ENCODE measurements around the gene SLC6A2.

Gene SLC6A2

DNA sequence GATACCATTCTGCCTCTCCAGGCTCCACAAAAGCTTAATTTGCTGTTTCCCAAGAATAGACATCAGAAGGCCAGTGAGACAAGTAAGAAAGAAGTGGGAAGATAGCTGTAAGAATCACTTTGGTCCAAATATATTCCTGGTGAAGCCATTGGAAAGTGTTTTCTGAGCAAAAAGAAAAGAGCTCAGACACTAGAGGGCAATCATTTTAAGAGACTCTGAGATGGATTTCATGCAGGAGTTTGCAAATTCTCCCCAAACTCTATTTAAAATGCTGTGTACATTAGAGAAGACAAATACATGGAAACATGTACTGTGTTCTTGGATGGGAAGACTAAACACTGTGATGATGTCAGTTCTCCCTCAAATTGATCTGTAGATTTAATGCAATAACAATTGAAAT is 8.0 kb upstream of the SLC6A2 start:
- TF ChIP-seq CTCF (IDR thresholded peaks at IDR 0.05; ENCODE audit: extremely low read depth, missing control alignments) = no peak
- DNase-seq (ENCODE audit: low spot score) = no peak

GRCh38 chr16:55651841-55652824 is 3.7 kb upstream of the SLC6A2 start:
- TF ChIP-seq CTCF (IDR thresholded peaks at IDR 0.05; ENCODE audit: extremely low read depth, missing control alignments) = no peak
- no peak for DNase-seq (ENCODE audit: low spot score)

- no peak for TF ChIP-seq CTCF (IDR thresholded peaks at IDR 0.05; ENCODE audit: extremely low read depth, missing control alignments)
- no peak for DNase-seq (ENCODE audit: low spot score)
Observed at GRCh38 chr16:55653106-55653505, 2.7 kb upstream of the SLC6A2 start.

- no peak for TF ChIP-seq CTCF (IDR thresholded peaks at IDR 0.05; ENCODE audit: extremely low read depth, missing control alignments)
- no peak for DNase-seq (ENCODE audit: low spot score)
Observed at GRCh38 chr16:55655381-55655896, 349 bp upstream of the SLC6A2 start.

DNA sequence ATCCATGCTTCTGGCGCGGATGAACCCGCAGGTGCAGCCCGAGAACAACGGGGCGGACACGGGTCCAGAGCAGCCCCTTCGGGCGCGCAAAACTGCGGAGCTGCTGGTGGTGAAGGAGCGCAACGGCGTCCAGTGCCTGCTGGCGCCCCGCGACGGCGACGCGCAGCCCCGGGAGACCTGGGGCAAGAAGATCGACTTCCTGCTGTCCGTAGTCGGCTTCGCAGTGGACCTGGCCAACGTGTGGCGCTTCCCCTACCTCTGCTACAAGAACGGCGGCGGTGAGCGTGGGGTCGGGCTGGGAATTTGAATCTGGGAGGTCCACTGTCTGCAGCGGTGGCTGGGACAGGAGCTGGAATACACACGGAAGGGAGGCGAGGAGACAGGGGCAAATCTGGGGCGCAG is 904 bp downstream of the SLC6A2 start:
- no peak for DNase-seq (ENCODE audit: low spot score)
- no peak for TF ChIP-seq CTCF (IDR thresholded peaks at IDR 0.05; ENCODE audit: extremely low read depth, missing control alignments)

- no peak for DNase-seq (ENCODE audit: low spot score)
- no peak for TF ChIP-seq CTCF (IDR thresholded peaks at IDR 0.05; ENCODE audit: extremely low read depth, missing control alignments)
Observed at GRCh38 chr16:55657616-55658015, 1.8 kb downstream of the SLC6A2 start.

DNA sequence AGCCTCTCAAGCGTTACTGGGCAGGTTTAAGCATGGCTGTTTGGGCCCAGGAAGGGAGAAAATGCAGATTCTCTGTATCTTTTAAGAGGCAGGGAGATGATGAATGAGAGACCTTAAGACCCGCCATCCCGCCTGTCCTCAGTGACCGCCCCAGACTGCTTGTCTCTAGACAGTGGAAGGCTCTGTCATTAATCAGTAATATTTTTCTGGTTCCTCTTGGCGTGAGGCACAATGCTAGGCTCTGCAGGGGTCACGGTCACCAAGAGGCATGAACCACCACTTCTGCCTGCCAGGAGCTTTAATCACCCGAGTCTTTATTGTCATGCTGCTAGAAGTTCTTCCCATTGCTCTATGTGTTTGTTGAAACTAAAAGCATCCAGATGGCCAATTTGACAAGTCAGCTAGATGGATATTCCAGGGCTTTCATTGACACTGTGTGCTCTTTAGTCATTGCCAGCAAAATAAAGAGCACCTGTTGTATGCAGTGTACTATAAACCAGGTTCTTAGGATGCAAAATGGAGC is 3.2 kb downstream of the SLC6A2 start:
- TF ChIP-seq CTCF (IDR thresholded peaks at IDR 0.05; ENCODE audit: extremely low read depth, missing control alignments) = no peak
- DNase-seq (ENCODE audit: low spot score) = no peak
